Heart right ventricle (tissue), 16 donors: Measurements from ENCODE around the gene RHO. TPM values are rescaled to one million over a fixed set of nuclear protein-coding genes. Genes with fewer than 3 reads are reported as not detected.

ENCODE experiments used
- ATAC-seq, 8 donors: fragments of 200-7000 bp; cut with Tn5 transposase; one replicate each; pipeline ENCODE4 v1.9.1; 2020; ENCODE audit warnings: mild to moderate bottlenecking in 8 of 8, moderate library complexity in 8 of 8, moderate number of reproducible peaks in 1 of 8
- DNase-seq, 2 donors: peaks; one replicate each; pipeline ENCODE4 v3.0.0-alpha.2; 2020
- H3K27ac ChIP-seq, 10 donors: fragments of 200-600 bp; sonication (generic) in 2 of 10; one replicate each; pipeline versions ENCODE4 v1.5.0 to v1.8.0; 2020 to 2022; ENCODE audit warnings: mild to moderate bottlenecking in 3 of 10
- H3K27me3 ChIP-seq, 7 donors: fragments of 200-600 bp; one replicate each; pipeline ENCODE4 v1.8.0; 2021 to 2022; ENCODE audit warnings: mild to moderate bottlenecking in 2 of 7
- H3K36me3 ChIP-seq, 9 donors: fragments of 200-600 bp; sonication (generic) in 1 of 9; one replicate each; pipeline versions ENCODE4 v1.5.0 to v1.8.0; 2020 to 2022; ENCODE audit warnings: mild to moderate bottlenecking in 2 of 9
- H3K4me1 ChIP-seq, 9 donors: fragments of 200-600 bp; sonication (generic) in 1 of 9; one replicate each; pipeline versions ENCODE4 v1.5.0 to v1.8.0; 2020 to 2022; ENCODE audit warnings: mild to moderate bottlenecking in 4 of 9
- H3K4me3 ChIP-seq, 10 donors: fragments of 200-600 bp; sonication (generic) in 2 of 10; one replicate each; pipeline versions ENCODE4 v1.5.0 to v1.8.0; 2020 to 2022; ENCODE audit warnings: mild to moderate bottlenecking in 7 of 10, moderate library complexity in 2 of 10
- H3K9me3 ChIP-seq, 11 donors: fragments of 200-600 bp in 10 of 11; sonication (generic) in 2 of 11; one replicate each; pipeline versions ENCODE4 v1.5.0 to v1.8.0; 2013 to 2022; ENCODE audit warnings: mild to moderate bottlenecking in 2 of 11, control low read depth in 1 of 11, moderate library complexity in 1 of 11
- CTCF ChIP-seq, 9 donors: fragments of 200-600 bp; sonication (generic) in 2 of 9; IDR thresholded peaks; one replicate each; pipeline versions ENCODE4 v1.5.0 to v1.8.0; 2021 to 2022; ENCODE audit warnings: antibody characterized with exemption in 9 of 9, mild to moderate bottlenecking in 5 of 9, moderate library complexity in 1 of 9
- WGBS, 2 donors: extraction: QIAGEN DNeasy Blood & Tissue Kit; methylation state at CpG; one replicate each; pipeline ENCODE4 v1.1.7; 2013; ENCODE audit warnings: inconsistent platforms in 1 of 2; 5-methylcytosine and 5-hydroxymethylcytosine counted together
- intact Hi-C, 10 donors: fragments of 100-400 bp; cut with DNase I; formaldehyde crosslinking; loops; one replicate each; pipeline versions ENCODE4 v1.11.1 to v1.14.2; 2022
- polyA plus RNA-seq, 2 donors: library from polyadenylated mRNA; stranded (reverse); fragments of 200-250 nt; gene quantifications; one replicate each; pipeline ENCODE4 v1.2.3, GENCODE V29; 2013
- total RNA-seq, 10 donors: library from RNA; stranded (reverse); fragmentation: NEBNext Ultra II Directional in 3 of 10; extraction: Animal tissue kit (Norgen Biotek cat#: 25700) in 3 of 10; gene quantifications; one replicate each; pipeline versions ENCODE4 v1.2.1 to v1.2.4, GENCODE V29; 2021 to 2023
- donor health status: Arrhythmogenic right ventricular cardiomyopathy.
- donor health status: ischemic (EF 13 %, LVEDD 7.1; RV severe dilation, severe dysfunction).
- donor health status: healthy with polysubstance abuse.
- donor health status: DM: no; HTN: yes; CAD: no.
- donor health status: DM: no; HTN: no; CAD: no.
- donor health status: ischemic (EF 25% LVEDD 6.9; RV normal size, moderate dysfunction).
- donor health status: ischemic (EF 25% LVEDD 5.7; RV mildly dilated, moderate dysfunction).
- donor health status: healthy.
- donor health status: DM: yes; HTN: yes; CAD: no.
- donor health status: Ischemic cardiomyopathy.
- donor health status: ischemic (EF 35%, LVEDD 5.7; RV mildly dilated, moderate dysfunction).
- donor health status: nonischemic (EF 11% LVEDD 7.7; RV severe dilation, severe dysfunction).
- donor health status: DM: yes; HTN: yes; CAD: no.
- donor health status: PGD.
- donor health status: ischemic (EF 29% LVEDD 5.4; RV normal size, mild dysfunction).
- donor health status: nonischemic (EF 23%, LVEDD 6.1; RV moderate dilation, normal function).

RHO gene
- total and polyA plus RNA-seq, 12 donors, result not detected

- intact Hi-C loops, result no loop called here
- H3K27ac ChIP-seq, result no peak overlapping the region
- WGBS, 2 donors, result 97 to 98% methylated on average over 8 of the region's 8 CpGs
- TF ChIP-seq CTCF (IDR thresholded peaks at IDR 0.05), result no peak
- H3K36me3 ChIP-seq, result peaks cover 0 to 47% (median 0%) of the 10 kb centered on the region in 9 donors
- H3K4me1 ChIP-seq, result peaks cover 0 to 5% (median 0%) of the 10 kb centered on the region in 9 donors
- ATAC-seq (no peak), DNase-seq (no peak)
- no peaks in the 10 kb centered on the region for H3K27me3 ChIP-seq
- no peak overlapping the region for H3K4me3 ChIP-seq
- H3K9me3 ChIP-seq, result no peaks in the 10 kb centered on the region
Measured at GRCh38 chr3:129518581-129518980, 9.9 kb upstream of the RHO start.

- intact Hi-C loops, result no loop called here
- no peak overlapping the region for H3K27ac ChIP-seq
- 97 to 99% methylated on average over 10 of the region's 10 CpGs for WGBS, 2 donors
- no peaks in the 10 kb centered on the region for H3K9me3 ChIP-seq
- H3K36me3 ChIP-seq, result peaks cover 0 to 38% (median 0%) of the 10 kb centered on the region in 9 donors
- H3K27me3 ChIP-seq, result no peaks in the 10 kb centered on the region
- no peak for DNase-seq
- H3K4me1 ChIP-seq, result no peaks in the 10 kb centered on the region
- TF ChIP-seq CTCF (IDR thresholded peaks at IDR 0.05), result no peak
- ATAC-seq, result no peak
- H3K4me3 ChIP-seq, result no peak overlapping the region
Measured at GRCh38 chr3:129519449-129519848, 9.0 kb upstream of the RHO start.

- peaks cover 0 to 33% (median 0%) of the 10 kb centered on the region in 9 donors for H3K36me3 ChIP-seq
- H3K4me3 ChIP-seq, result no peak overlapping the region
- no peak for DNase-seq
- no peaks in the 10 kb centered on the region for H3K27me3 ChIP-seq
- WGBS, 2 donors, result 91 to 94% methylated on average over 15 of the region's 15 CpGs
- peaks cover 0 to 2% (median 0%) of the 10 kb centered on the region in 9 donors for H3K4me1 ChIP-seq
- no peak overlapping the region for H3K27ac ChIP-seq
- intact Hi-C loops, result no loop called here
- no peak for TF ChIP-seq CTCF (IDR thresholded peaks at IDR 0.05)
- ATAC-seq, result no peak
- no peaks in the 10 kb centered on the region for H3K9me3 ChIP-seq
Measured at GRCh38 chr3:129519896-129520715, 8.3 kb upstream of the RHO start.

GRCh38 chr3:129520960-129521359 lies 7.5 kb upstream of the RHO start:
- H3K36me3 ChIP-seq, result peaks cover 0 to 32% (median 0%) of the 10 kb centered on the region in 9 donors
- H3K27me3 ChIP-seq, result no peaks in the 10 kb centered on the region
- TF ChIP-seq CTCF (IDR thresholded peaks at IDR 0.05), result no peak
- no peak overlapping the region for H3K27ac ChIP-seq
- intact Hi-C loops, result no loop called here
- H3K9me3 ChIP-seq, result no peaks in the 10 kb centered on the region
- no peak for DNase-seq
- WGBS, 2 donors, result 89 to 90% methylated on average over 4 of the region's 4 CpGs
- ATAC-seq, result no peak
- no peak overlapping the region for H3K4me3 ChIP-seq
- peaks cover 0 to 10% (median 0%) of the 10 kb centered on the region in 9 donors for H3K4me1 ChIP-seq
